ENCODE measurements around the gene SYNE1.
"Not testable (repeated sequence)": the region's sequence is repeated elsewhere in the genome, so short reads cannot be mapped to it uniquely, and the experiment has no call there.

The SYNE1 gene

DNA sequence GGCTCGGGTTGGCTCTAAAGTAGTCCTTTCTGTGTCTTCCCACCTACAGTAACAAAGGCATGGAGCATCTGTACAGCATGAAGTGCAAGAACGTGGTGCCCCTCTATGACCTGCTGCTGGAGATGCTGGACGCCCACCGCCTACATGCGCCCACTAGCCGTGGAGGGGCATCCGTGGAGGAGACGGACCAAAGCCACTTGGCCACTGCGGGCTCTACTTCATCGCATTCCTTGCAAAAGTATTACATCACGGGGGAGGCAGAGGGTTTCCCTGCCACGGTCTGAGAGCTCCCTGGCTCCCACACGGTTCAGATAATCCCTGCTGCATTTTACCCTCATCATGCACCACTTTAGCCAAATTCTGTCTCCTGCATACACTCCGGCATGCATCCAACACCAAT is 538.5 kb downstream of the SYNE1 start:
- no peak for DNase-seq (ENCODE audit: low read depth in 2 of 2)

DNA sequence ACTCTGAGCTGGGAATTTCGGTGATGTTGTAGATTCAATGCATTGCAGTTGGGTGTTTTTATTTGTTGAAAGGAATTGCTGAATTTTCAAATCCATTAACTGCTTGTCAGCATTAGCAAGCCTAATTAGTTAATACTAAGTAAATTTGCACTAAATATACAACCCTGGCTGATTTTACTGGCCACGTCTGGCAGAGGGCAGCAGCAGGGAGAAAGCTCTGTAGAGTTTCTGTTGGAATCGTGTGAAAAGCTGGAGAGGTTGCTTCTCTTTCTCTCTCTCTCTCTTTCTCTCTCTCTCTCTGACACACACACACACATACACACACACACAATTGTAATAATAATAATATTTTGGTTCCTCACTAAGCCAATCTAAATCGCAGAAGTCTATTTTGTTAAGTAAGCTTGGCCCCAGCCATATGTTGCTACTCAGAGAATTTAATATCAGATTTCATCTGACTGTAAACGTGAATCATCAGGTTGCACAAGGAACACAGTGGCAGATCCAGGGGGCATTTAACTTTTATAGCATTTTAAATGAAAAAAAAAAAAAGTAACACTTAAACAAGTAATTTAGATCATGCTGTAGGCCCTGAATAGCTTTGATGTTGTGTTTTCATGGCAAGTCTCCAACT is 540.2 kb downstream of the SYNE1 start:
- no peak for DNase-seq (ENCODE audit: low read depth in 2 of 2)

DNA sequence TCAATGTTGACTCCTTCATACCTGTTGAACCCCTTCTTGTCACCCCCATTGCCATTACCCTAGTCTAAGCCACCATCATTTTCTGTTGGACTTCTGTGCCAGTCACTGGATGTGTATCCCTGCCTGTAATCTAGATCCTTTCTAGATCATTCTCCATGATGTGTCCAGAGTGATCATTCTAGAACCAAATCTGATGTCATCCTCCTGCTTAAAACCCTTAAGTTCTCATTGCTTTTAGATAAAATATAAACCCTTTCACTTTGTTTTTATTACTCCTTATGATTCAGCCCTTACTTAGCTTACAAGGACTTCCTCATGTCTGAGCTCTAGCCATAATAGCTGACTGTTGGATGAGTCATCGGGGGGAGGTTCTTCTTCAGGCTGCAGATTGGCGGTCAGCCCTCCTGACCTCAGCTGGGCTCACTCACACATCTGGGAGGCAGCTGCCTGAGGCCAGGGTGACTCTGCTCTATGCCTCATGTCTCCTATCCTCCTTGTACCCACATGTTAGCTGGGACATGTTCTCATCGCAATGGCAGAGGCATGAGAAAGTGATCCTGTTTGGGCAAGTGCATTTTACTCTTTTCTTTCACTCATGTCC is 542.1 kb downstream of the SYNE1 start:
- DNase-seq (ENCODE audit: low read depth in 2 of 2): peak in 1 of 2 donors; percentile 14

DNA sequence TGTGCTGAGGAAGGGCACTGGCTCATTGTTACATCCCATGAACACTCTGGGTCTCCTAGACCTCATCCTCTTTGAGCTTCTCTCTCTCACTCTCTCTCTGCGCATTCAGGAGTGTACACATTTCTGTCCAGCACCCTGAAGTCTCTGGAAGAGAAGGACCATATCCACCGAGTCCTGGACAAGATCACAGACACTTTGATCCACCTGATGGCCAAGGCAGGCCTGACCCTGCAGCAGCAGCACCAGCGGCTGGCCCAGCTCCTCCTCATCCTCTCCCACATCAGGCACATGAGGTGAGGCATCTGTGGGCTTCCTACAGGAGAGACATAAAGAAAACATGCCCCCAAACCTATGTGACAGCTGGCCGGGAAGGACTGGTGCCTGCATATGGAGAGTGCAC is 542.9 kb downstream of the SYNE1 start:
- DNase-seq (ENCODE audit: low read depth in 2 of 2): no peak

DNA sequence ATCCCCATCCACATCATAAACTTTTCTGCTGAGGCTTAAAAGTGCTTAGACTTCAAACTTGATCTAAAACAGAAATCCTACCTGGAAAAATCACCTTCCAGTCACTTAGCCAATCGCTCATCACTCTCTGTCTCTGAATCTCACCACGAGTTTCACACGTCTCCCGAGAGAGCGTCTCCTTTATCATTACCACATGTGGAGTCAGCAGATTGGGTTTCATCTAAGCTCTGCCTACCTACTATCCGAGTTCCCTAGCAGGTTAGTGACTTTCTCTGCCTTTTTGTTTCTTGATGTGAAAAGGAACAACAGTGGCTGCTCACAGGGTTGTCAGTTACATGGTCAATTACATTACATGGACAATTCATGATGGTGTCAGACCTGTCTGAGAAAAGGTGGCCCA is 543.5 kb downstream of the SYNE1 start:
- no peak for DNase-seq (ENCODE audit: low read depth in 2 of 2)

DNA sequence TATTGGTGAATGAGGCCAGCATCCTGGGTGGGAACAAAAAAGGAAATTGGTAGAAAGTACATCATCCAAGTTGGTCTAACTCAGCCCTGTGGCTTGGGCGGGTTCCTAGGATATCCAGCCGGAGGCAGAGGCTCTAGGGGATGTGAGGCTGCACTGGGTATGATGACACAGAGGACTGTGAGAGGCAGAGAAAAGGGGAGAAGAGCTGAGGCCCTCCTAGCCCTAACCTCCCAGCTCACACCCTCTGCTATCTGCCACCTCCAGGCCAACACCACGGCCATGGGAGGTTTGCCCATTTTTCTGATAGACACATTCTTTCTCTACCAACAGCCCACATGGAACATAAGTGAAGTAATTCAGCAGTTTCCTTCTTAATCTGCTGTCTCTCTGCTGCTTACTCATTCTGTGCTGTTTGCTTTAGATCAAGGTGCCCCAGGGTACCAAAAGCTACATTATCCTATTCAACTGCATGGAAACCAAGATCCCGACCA is 545.3 kb downstream of the SYNE1 start:
- no peak for DNase-seq (ENCODE audit: low read depth in 2 of 2)

DNA sequence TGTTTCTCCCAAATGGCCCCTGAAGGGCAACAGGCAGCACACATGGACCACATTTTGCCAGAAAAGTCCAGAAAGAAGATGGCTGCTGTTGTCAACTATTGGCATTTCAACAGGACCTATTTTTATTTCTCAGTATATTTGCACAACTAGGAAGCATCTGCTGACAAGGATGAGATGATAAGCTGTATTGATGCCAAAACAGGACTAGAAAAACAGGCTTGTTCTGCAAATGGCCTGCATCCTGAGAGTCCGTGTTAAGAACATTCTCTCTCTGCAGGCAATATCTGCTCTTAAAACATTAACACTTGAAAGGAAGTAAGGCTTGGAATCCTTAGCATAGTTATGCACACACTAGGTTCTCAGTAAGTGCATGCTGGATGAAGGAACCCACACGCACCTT is 546.0 kb downstream of the SYNE1 start:
- no peak for DNase-seq (ENCODE audit: low read depth in 2 of 2)

DNA sequence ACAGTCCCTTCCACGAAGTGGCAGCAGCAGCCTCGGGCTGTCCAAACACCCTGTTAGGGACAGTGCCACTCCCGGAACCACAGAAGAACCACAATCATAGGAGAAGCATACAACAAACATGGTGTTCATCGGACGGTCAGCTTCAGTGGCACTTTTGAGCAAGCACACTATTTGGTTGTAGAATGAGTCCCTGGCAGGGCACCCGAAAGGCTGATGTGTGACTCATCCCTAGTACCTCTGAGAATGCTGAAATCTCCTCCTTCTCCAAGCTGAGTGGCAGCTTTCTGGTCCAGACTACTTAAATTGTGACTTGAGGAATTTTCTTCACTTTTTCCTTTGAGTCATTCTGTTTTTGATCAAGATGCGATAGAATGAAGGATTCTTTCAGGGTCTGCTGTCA is 547.2 kb downstream of the SYNE1 start:
- no peak for DNase-seq (ENCODE audit: low read depth in 2 of 2)

DNA sequence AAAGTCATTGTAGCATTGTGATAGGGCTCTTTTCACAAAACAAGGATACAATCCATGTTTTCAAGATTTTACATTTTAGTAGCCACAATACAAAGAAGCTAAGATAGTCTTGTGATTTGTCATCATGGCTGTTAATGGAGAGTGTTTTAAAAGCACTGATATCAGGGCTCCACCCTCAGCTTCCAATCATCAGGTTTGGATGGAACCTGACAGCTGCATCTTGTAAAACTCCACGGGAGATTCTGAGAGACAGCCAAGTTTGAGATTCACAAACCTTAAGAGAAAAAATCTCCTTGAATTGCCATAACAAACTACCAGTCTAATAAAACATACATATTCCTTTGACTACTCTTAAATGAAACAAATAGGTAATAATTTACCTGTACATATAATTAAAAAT is 549.5 kb downstream of the SYNE1 start:
- no peak for DNase-seq (ENCODE audit: low read depth in 2 of 2)

DNA sequence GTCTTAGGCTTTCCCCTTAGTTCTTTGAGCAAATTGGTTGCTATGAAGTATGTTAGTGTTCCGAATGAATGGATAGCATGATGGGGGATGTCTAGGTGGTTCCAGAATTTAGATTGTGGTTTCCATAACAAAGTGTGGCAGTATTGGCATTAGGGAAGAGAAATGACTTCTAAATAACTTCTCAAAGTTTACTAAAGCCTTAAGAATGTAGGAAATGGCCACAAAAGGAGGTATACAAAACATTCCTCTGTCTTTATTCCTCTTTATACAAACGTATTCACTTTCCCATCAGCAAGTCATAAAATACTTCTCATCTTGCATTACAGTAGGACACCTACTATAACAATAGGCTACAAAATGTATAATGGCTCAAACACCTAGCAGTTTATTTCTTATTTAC is 550.1 kb downstream of the SYNE1 start:
- DNase-seq (ENCODE audit: low read depth in 2 of 2): no peak

DNA sequence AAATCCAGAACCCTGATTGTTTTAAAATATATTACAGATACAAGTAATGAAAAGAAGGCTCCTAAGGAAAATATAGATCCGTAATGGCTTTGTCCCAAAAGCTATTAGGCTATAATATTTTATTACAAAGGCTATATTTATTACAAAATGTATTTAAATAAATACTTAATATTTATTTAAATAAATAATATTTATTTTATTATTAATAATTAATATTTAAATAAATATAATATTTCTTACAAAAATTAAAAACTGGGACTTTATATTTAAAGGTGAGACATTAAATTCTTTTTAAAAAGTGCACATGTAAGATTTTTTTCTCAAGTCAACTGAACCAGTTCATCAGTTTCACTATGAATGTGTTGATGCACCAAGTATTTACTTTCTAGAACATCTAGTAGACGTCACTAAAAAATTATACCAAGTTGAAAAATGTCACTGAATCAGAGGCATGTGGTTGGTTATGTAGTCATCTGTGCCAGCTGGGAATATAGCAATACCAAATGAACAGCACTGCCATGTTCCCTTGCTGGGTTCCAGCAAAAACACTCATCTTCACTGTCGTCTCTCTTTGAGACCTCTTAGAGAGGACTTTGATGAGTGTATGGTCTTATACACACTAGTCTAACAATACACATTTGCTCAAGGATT is 550.8 kb downstream of the SYNE1 start:
- DNase-seq (ENCODE audit: low read depth in 2 of 2): no peak

DNA sequence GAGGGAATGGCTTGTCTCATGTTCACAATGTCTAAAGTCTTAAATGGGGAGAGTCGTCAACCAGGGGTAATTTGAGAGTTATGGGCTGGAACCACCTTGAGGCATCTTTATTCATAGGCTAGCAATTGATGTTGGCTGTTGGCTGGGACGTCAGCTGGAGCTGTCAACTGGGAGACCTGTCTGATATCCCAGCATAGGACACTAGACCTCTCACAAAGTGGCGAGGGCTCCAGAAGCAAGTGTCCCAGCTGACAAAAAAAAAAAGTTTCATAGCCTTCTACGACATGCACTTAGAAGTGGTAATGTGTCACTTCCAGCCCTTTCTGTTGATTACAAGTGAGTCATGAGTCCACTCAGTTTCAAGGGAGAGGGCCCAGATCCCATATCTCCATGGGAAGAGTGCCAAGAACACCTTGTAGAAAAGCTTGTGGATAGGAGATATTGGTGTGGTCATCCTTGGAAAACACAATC is 551.7 kb downstream of the SYNE1 start:
- no peak for DNase-seq (ENCODE audit: low read depth in 2 of 2)

DNA sequence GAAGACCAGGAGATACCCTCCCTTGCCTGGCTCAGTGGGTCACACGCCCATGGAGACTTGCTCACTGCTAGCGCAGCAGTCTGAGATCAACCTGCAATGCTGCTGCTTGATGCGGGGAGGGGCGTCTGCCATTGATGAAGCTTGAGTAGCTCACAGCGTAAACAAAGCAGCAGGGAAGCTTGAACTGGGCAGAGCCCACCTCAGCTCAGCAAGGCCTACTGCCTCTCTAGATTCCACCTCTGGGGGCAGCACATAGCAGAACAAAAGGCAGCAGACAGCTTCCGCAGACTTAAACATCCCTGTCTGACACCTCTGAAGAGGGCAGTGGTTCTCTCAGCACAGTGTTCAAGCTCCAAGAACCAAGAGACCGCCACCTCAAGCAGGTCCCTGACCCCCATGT is 558.4 kb downstream of the SYNE1 start:
- DNase-seq (ENCODE audit: low read depth in 2 of 2): no peak

DNA sequence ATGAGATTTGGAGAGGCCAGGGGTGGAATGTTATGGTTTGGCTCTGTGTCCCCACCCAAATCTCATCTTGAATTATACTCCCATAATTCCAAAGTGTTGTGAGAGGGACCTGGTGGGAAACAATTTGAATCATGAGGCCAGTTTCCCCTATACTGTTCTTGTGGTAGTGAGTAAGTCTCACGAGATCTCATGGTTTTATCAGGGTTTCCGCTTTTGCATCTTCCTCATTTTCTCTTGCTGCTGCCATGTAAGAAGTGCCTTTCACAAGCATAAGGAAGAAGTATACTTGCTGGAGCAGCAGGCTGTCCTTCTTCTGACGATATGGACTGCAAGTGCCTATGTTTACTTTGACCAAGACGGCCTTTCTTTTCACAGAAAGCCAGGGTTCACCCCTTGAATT is 559.2 kb downstream of the SYNE1 start:
- no peak for DNase-seq (ENCODE audit: low read depth in 2 of 2)

DNA sequence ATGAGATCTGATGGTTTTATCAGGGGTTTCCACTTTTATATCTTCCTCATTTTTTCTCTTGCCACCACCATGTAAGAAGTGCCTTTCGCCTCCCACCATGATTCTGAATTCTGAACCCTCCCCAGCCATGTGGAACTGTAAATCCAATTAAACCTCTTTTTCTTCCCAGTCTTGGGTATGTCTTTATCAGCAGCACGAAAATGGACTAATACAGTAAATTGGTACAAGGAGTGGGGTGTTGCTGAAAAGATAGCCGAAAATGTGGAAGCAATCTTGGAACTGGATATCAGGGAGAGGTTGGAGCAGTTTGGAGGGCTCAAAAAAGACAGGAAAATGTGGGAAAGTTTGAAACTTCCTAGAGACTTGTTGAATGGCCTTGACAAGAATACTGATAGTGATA is 560.9 kb downstream of the SYNE1 start:
- not testable (repeated sequence) for DNase-seq (ENCODE audit: low read depth in 2 of 2)

DNA sequence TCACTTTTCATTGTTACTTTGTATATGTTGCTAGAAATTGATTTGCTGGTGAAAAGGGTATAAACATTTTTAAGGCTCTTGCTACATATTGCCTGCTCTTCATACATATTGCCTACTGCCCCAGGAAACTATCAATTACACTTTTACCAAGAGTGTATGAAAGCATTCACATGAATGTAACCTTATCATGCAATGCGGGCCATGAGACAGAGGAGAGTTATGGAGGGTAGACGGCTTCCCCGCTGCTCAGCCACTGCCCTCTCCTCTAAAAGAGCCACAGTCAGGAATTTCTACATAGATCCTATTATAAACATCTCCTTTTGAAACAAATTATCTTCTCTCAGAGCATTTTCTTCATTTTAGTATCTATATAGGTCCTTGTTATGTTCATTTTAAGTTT is 565.3 kb downstream of the SYNE1 start:
- no peak for DNase-seq (ENCODE audit: low read depth in 2 of 2)

All from stimulated activated CD4-positive, alpha-beta T cell treated with anti-CD3 and anti-CD28 coated beads, Interleukin-4, amount 100 ng/mL, for 48 hours (primary cell).